ENCODE measurements around the gene SORCS2.

SORCS2 gene

DNA sequence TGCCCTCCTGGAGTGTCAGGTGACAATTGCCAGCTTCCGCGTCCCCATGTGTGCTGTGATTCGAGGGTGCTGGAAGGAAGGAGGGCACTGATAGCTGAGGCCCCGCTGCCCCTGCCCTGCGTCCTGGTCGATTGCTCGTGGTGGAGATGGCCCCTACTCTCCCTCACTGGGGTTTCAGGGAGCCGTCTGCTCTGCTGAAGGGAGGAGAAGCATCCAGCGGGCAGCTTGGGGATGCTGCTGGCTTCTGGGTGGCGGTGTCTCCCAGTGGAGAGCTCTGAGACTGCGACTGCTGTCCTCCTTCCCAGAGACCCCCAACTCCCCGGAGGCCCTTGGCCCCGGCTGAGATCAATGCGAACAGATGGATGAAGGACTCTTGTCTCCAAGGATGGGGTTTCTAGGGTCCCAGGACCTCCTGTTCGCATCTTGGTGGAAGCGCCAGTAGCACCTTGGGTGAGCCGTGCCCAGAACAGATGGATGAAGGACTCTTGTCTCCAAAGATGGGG is 143.8 kb downstream of the SORCS2 start:
- no peak overlapping the region for H3K9ac ChIP-seq (ENCODE audit: low read length)
- H3K27me3 ChIP-seq (ENCODE audit: insufficient read depth, low read length), result no peaks in the 10 kb centered on the region
- TF ChIP-seq EZH2 (IDR thresholded peaks at IDR 0.05; ENCODE audit: borderline replicate concordance, low read length), result no peak
- TF ChIP-seq, protein P1, sequence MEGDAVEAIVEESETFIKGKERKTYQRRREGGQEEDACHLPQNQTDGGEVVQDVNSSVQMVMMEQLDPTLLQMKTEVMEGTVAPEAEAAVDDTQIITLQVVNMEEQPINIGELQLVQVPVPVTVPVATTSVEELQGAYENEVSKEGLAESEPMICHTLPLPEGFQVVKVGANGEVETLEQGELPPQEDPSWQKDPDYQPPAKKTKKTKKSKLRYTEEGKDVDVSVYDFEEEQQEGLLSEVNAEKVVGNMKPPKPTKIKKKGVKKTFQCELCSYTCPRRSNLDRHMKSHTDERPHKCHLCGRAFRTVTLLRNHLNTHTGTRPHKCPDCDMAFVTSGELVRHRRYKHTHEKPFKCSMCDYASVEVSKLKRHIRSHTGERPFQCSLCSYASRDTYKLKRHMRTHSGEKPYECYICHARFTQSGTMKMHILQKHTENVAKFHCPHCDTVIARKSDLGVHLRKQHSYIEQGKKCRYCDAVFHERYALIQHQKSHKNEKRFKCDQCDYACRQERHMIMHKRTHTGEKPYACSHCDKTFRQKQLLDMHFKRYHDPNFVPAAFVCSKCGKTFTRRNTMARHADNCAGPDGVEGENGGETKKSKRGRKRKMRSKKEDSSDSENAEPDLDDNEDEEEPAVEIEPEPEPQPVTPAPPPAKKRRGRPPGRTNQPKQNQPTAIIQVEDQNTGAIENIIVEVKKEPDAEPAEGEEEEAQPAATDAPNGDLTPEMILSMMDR (IDR thresholded peaks at IDR 0.05; ENCODE audit: low read length), result no peak
- no peak overlapping the region for H3K27ac ChIP-seq (ENCODE audit: low read depth, low read length, poor library complexity, severe bottlenecking)
- H3K36me3 ChIP-seq (ENCODE audit: insufficient read depth, low read length), result no peaks in the 10 kb centered on the region
- H4K20me1 ChIP-seq (ENCODE audit: insufficient read depth, low read length), result no peaks in the 10 kb centered on the region
- no peak overlapping the region for H3K4me3 ChIP-seq (ENCODE audit: low read depth, low read length, poor library complexity, severe bottlenecking)
- no peaks in the 10 kb centered on the region for H3K9me2 ChIP-seq (ENCODE audit: low read depth, low read length)
- H3K9me3 ChIP-seq (ENCODE audit: low read length), result no peaks in the 10 kb centered on the region
- H3K4me1 ChIP-seq (ENCODE audit: insufficient read depth, low read length, severe bottlenecking), result no peaks in the 10 kb centered on the region
- H3K4me2 ChIP-seq (ENCODE audit: low read length), result no peak overlapping the region
- H3K79me2 ChIP-seq (ENCODE audit: insufficient read depth, low read length), result no peaks in the 10 kb centered on the region
- H2AFZ ChIP-seq (ENCODE audit: low read length), result no peak overlapping the region
- H3F3A ChIP-seq (ENCODE audit: insufficient read depth, low read length), result no peaks in the 10 kb centered on the region

DNA sequence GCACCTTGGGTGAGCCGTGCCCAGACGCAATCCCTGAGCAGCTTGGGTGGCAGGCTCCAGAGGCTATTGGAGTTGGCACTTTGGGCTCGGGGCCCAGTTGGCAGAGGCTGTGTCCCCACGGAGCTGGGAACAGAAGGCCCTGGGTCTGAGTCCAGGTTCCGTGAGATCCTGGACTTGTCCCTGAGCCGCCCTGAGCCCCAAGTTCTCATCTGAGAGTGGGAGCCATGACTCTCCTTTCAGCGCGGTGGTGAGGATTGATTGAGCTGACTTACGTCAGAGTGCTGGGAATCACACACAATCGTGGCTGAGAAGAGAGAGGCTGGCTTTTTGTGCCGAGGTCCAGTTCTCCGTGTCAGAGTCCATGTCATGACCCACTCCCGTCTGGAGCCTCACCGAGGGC is 144.4 kb downstream of the SORCS2 start:
- Histone ChIP-seq H3K27me3 (ENCODE audit: insufficient read depth, low read length) (no peaks in the 10 kb centered on the region), H2AFZ (ENCODE audit: low read length) (no peak overlapping the region), H3K27ac (ENCODE audit: low read depth, low read length, poor library complexity, severe bottlenecking) (no peak overlapping the region), H3K4me2 (ENCODE audit: low read length) (no peak overlapping the region), H3K9me2 (ENCODE audit: low read depth, low read length) (no peaks in the 10 kb centered on the region), H3F3A (ENCODE audit: insufficient read depth, low read length) (no peaks in the 10 kb centered on the region), H3K79me2 (ENCODE audit: insufficient read depth, low read length) (no peaks in the 10 kb centered on the region), H3K4me3 (ENCODE audit: low read depth, low read length, poor library complexity, severe bottlenecking) (no peak overlapping the region), H3K9ac (ENCODE audit: low read length) (no peak overlapping the region), H3K9me3 (ENCODE audit: low read length) (no peaks in the 10 kb centered on the region), H3K4me1 (ENCODE audit: insufficient read depth, low read length, severe bottlenecking) (no peaks in the 10 kb centered on the region), H3K36me3 (ENCODE audit: insufficient read depth, low read length) (no peaks in the 10 kb centered on the region), H4K20me1 (ENCODE audit: insufficient read depth, low read length) (no peaks in the 10 kb centered on the region)
- TF ChIP-seq EZH2 (IDR thresholded peaks at IDR 0.05; ENCODE audit: borderline replicate concordance, low read length), result no peak
- TF ChIP-seq, protein P1 (IDR thresholded peaks at IDR 0.05; ENCODE audit: low read length), result no peak

DNA sequence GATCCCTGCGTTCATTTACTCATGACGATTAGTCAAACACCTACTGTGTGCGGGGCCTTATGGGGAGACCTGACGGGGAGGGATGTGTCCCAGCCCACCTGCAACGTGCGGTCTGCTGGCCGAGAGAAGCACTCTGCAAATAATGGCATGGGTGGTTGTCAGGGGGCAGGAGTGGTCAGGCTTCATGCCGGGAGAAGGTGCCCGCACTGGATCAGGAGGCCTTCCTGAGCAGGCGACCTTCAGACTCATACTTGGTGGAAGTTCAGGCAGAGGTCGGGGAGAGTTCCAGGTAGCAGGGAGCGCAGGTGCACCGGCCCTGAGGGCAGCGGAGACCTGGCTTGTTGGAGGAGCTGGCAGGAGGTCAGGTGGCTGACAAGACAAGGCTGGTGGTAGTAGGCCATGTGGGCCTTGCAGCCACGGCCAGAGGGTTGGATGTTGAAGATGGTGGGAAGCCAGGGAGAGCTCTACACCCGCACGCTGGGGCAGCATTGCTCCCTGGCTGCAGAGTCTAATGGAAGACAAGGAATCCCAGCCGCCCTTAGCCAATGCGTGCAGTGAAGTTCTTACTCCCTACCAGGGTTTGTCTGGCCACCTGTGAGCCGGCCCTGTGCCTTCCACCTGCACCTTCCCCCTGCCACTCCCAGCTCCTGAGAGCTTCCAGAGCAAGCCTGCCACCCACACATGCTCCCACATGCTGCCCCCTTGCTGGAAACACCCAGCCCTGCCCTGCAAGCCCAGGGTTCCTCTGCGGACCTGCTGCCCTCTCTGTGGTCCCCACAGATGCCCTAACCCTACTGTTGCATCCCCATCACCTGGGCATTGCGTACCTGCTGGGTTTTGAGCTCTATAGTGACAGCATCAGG is 145.1 kb downstream of the SORCS2 start:
- H3K9me2 ChIP-seq (ENCODE audit: low read depth, low read length), result no peaks in the 10 kb centered on the region
- H3K4me1 ChIP-seq (ENCODE audit: insufficient read depth, low read length, severe bottlenecking), result no peaks in the 10 kb centered on the region
- no peak overlapping the region for H3K4me3 ChIP-seq (ENCODE audit: low read depth, low read length, poor library complexity, severe bottlenecking)
- TF ChIP-seq, protein P1 (IDR thresholded peaks at IDR 0.05; ENCODE audit: low read length), result no peak
- no peak for TF ChIP-seq EZH2 (IDR thresholded peaks at IDR 0.05; ENCODE audit: borderline replicate concordance, low read length)
- no peaks in the 10 kb centered on the region for H3K79me2 ChIP-seq (ENCODE audit: insufficient read depth, low read length)
- H3K27me3 ChIP-seq (ENCODE audit: insufficient read depth, low read length), result no peaks in the 10 kb centered on the region
- no peak overlapping the region for H3K9ac ChIP-seq (ENCODE audit: low read length)
- no peaks in the 10 kb centered on the region for H3K36me3 ChIP-seq (ENCODE audit: insufficient read depth, low read length)
- H2AFZ ChIP-seq (ENCODE audit: low read length), result no peak overlapping the region
- no peaks in the 10 kb centered on the region for H3F3A ChIP-seq (ENCODE audit: insufficient read depth, low read length)
- no peak overlapping the region for H3K4me2 ChIP-seq (ENCODE audit: low read length)
- no peaks in the 10 kb centered on the region for H4K20me1 ChIP-seq (ENCODE audit: insufficient read depth, low read length)
- no peak overlapping the region for H3K27ac ChIP-seq (ENCODE audit: low read depth, low read length, poor library complexity, severe bottlenecking)
- H3K9me3 ChIP-seq (ENCODE audit: low read length), result no peaks in the 10 kb centered on the region

Measured in OCI-LY1 (cell line).